HCT116 (cell line): ENCODE measurements around the gene CDH13.

Experiments used
- ATF3 ChIP-seq: IDR thresholded peaks from 2 replicates; pipeline ENCODE4 v1.6.1; 2012
- CTCF ChIP-seq, 3 experiments: fragments of 200-600 bp in 1 of 3; sonication (generic) in 1 of 3; IDR thresholded peaks in 2 of 3; conservative IDR thresholded peaks in 1 of 3; 2 replicates each; pipeline ENCODE4 v1.5.1; 2012 to 2017; ENCODE audit warnings: low read depth in 2 of 3, low read length in 2 of 3, antibody characterized with exemption in 1 of 3, borderline replicate concordance in 1 of 3, control low read depth in 1 of 3, mild to moderate bottlenecking in 1 of 3, mixed read lengths in 1 of 3, mixed run types in 1 of 3, moderate library complexity in 1 of 3; ENCODE audit not compliant: insufficient read depth in 1 of 3
- ELF1 ChIP-seq: IDR thresholded peaks from 2 replicates; pipeline ENCODE4 v1.6.1; 2012; ENCODE audit warnings: low read depth, borderline replicate concordance
- EZH2 ChIP-seq: fragments of 200-600 bp; sonication (generic); IDR thresholded peaks from 2 replicates; pipeline ENCODE4 v1.6.1; 2017; ENCODE audit warnings: antibody characterized with exemption, mixed run types
- MAX ChIP-seq: IDR thresholded peaks from 2 replicates; pipeline ENCODE4 v1.6.1; 2012
- POLR2A ChIP-seq: IDR thresholded peaks from 2 replicates; pipeline ENCODE4 v1.7.0; 2011; ENCODE audit warnings: borderline replicate concordance; ENCODE audit not compliant: insufficient read depth, insufficient read length; ENCODE audit errors: extremely low read depth
- POLR2AphosphoS5 ChIP-seq: IDR thresholded peaks from 2 replicates; pipeline ENCODE4 v1.6.1; 2011; ENCODE audit warnings: mild to moderate bottlenecking, low read depth, low read length, moderate library complexity
- RAD21 ChIP-seq: IDR thresholded peaks from 2 replicates; pipeline ENCODE4 v1.6.1; 2012; ENCODE audit warnings: low read depth, mild to moderate bottlenecking
- SIN3A ChIP-seq: IDR thresholded peaks from 2 replicates; pipeline ENCODE4 v1.6.1; 2012; ENCODE audit warnings: low read depth
- TCF7L2 ChIP-seq: IDR thresholded peaks from 2 replicates; pipeline ENCODE4 v1.7.0; 2011; ENCODE audit warnings: borderline replicate concordance, inconsistent platforms; ENCODE audit not compliant: insufficient read depth, insufficient read length; ENCODE audit errors: extremely low read depth

- no peak for TF ChIP-seq CTCF (IDR thresholded peaks at IDR 0.05 in 2 of 3, conservative IDR thresholded peaks at IDR 0.05 in 1 of 3; ENCODE audit: borderline replicate concordance in 1 of 3, insufficient read depth in 1 of 3, low read depth in 2 of 3, low read length in 2 of 3)
- TF ChIP-seq RAD21 = no peak
- no peak for TF ChIP-seq EZH2
- TF ChIP-seq POLR2AphosphoS5 = no peak
- TF ChIP-seq ELF1 = no peak
- no peak for TF ChIP-seq MAX
- TF ChIP-seq SIN3A = no peak
- TF ChIP-seq TCF7L2 = no peak
- TF ChIP-seq ATF3 = no peak
- TF ChIP-seq POLR2A = no peak
These were observed 237.7 kb downstream of the CDH13 start for GRCh38 chr16:82864332-82865040.
